ENCODE measurements around the gene ELOA. TPM values are rescaled to one million over a fixed set of nuclear protein-coding genes. Genes with fewer than 3 reads are reported as not detected.

ELOA gene
- total RNA-seq, 1 donor from 2014 or later: 51.1 TPM

- DNase-seq (ENCODE audit: low spot score): peak; percentile 30
Observed at GRCh38 chr1:23732363-23733224, 10.7 kb upstream of the ELOA start.

DNA sequence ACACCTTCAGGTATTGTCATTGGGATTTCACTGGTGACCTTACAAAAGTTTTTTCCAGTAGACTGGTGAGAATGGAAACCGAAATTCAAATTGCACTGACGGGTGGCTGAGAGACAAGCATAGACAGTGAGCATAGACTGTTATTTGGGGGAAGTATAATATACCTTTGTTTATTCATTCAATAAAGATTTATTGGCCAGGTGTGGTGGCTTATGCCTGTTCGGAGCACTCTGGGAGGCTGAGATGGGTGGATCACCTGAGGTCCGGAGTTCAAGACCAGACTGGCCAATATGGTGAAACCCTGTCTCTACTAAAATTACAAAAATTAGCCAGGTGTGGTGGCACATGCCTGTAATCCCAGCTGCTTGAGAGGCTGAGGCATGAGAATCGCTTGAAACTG is 10.0 kb upstream of the ELOA start:
- DNase-seq (ENCODE audit: low spot score): peak; percentile 35

GRCh38 chr1:23736437-23737134 is 6.7 kb upstream of the ELOA start:
- DNase-seq (ENCODE audit: low spot score): peak; percentile 14

GRCh38 chr1:23741609-23742008 is 1.7 kb upstream of the ELOA start:
- DNase-seq (ENCODE audit: low spot score): no peak

GRCh38 chr1:23742670-23743286 is 493 bp upstream of the ELOA start:
- peak; percentile 90 for DNase-seq (ENCODE audit: low spot score)

GRCh38 chr1:23745515-23745914 is 2.2 kb downstream of the ELOA start:
- no peak for DNase-seq (ENCODE audit: low spot score)

GRCh38 chr1:23748016-23748415 is 4.7 kb downstream of the ELOA start:
- no peak for DNase-seq (ENCODE audit: low spot score)

- peak; percentile 59 for DNase-seq (ENCODE audit: low spot score)
Observed at GRCh38 chr1:23751050-23751814, 8.0 kb downstream of the ELOA start.

GRCh38 chr1:23751815-23752200 is 8.5 kb downstream of the ELOA start:
- DNase-seq (ENCODE audit: low spot score): no peak

DNA sequence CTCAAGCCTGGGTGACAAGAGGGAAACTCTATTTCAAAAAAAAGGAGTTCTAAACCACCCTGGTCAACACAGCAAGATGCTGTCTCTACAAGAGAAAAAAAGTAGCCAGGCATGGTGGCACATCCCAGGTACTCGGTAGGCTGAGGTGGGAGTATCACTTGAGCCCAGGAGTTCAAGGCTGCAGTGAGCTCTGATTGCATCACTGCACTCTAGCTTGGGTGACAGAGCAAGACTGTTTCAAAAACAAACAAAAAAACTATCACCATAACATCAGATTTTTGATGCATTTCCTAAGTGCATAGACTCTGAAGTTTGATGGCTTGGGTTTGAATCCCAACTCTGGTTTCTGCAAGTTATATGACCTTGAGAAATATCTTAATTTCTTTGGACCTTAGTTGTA is 9.6 kb downstream of the ELOA start:
- DNase-seq (ENCODE audit: low spot score): no peak

DNA sequence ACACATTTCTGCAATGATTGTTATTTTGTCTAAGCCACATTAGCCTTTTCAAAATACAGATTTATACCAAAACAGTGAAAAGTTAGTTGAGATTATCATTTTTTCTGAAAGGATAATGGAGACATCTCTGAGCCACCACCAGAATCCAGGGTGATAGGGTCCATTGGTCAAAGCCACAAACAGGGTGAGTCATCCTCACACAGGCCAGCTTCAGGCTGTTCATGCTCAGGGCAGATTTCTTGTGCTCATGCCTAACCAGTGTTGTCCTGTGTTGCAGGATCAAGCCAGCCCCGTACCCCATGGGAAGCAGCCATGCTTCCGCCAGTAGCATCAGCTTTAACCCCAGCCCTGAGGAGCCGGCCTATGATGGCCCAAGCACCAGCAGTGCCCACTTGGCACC is 13.4 kb downstream of the ELOA start:
- peak; percentile 45 for DNase-seq (ENCODE audit: low spot score)

GRCh38 chr1:23757812-23758211 is 14.5 kb downstream of the ELOA start:
- no peak for DNase-seq (ENCODE audit: low spot score)

- no peak for DNase-seq (ENCODE audit: low spot score)
Observed at GRCh38 chr1:23759277-23759676, 16.0 kb downstream of the ELOA start.

GRCh38 chr1:23763041-23763577 is 19.8 kb downstream of the ELOA start:
- DNase-seq (ENCODE audit: low spot score): no peak

DNA sequence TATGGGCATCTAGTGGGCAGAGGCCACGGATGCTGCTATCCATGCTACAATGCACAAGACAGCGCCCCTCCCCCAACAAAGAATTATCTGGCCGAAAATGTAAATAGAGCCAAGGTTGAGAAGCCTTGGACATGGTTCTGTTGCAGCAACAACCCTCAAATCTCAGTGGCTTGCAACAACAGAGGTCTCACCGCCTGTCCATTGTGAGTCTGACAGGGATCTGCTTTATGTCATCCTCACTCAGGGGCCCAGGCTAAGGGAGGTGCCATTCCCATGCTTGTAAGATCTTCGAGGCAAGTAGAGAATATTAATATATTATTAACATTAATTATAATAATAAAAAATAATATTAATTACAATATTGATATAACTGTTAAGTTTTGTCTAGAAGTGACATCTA is 25.5 kb downstream of the ELOA start:
- DNase-seq (ENCODE audit: low spot score): no peak

DNA sequence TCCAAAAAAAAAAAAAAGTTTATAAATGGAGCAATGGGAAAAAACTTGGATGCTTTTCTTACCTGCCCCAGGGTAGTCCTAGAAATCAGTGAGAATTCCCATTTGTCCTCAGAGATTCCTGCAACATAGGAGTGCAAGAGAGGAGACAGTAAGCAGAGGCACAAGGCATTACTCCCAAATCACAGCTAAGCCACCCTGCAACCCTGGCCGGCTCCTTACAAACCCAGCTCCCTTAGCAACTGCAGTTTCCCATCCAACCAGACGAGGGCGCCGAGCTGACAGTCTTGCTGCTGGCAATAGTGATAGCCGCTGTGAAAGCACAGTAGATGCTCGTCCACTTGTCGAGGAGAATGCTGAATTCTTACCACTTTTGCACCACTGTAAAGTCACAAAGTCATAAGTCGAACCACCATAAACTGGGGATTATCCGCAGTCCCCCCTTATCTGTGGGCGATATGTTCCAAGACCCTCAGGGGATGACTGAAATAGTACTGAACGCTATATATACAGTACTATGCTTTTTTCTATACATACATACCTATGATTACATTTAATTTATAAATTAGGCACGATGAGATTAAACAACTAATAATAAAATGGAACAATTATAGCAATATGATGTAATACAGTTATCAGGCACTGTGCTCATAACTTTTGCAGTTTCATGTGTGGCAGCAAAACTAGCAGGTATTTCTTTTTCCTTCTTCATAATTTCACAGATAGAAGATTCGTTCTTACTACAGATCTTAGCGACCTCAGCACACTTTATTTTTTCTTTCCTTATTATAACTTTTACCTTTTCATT is 29.0 kb downstream of the ELOA start:
- DNase-seq (ENCODE audit: low spot score): peak; percentile 96

- peak; percentile 57 for DNase-seq (ENCODE audit: low spot score)
Observed at GRCh38 chr1:23772854-23773242, 29.6 kb downstream of the ELOA start.

GRCh38 chr1:23774174-23774880 is 31.1 kb downstream of the ELOA start:
- no peak for DNase-seq (ENCODE audit: low spot score)

DNA sequence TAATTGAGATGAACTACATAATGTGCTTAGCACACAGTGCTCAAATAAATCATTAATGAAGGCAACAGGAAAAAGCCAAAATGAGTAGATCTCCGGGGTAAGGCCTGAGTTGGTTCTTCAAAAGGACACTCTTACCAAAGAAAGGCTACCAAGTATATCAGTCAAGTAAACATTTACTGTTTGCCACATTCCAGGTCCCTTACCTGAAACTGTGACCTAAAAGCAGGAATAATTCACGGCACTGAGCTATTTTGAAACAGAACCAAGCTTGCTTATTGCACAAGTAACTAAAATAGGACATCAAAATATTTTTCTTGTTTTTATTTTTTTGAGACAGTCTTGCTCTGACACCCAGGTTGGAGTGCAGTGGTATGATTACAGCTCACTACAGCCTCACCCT is 32.9 kb downstream of the ELOA start:
- no peak for DNase-seq (ENCODE audit: low spot score)
